Common myeloid progenitor, CD34-positive (primary cell): Measurements from ENCODE around the gene PSMG4.
A peak's percentile ranks its signal among the peaks of the same experiment; 100 is the strongest.

ENCODE experiments used
- CTCF ChIA-PET: fragments of 350-600 bp; sonication (Branson Sonifier 250); formaldehyde crosslinking; loops from one replicate; lab custom pipeline; 2021; ENCODE audit warnings: antibody characterized with exemption; lab: Charles Lee
- POLR2A ChIA-PET: fragments of 350-600 bp; sonication (Branson Sonifier 250); formaldehyde crosslinking; loops from one replicate; lab custom pipeline; 2021; ENCODE audit warnings: antibody characterized with exemption; lab: Charles Lee
- DNase-seq, 3 donors: peaks; one replicate each; pipeline versions ENCODE4 v3.0.0 to v3.0.0-alpha.2; 2013
- H3K27ac ChIP-seq, 2 experiments: 1 replicate in 1 of 2; 2 replicates in 1 of 2; pipeline ENCODE4 v1.7.0; 2013; ENCODE audit warnings: inconsistent platforms in 2 of 2, low read length in 2 of 2, mild to moderate bottlenecking in 2 of 2, low read depth in 1 of 2, moderate library complexity in 1 of 2; ENCODE audit not compliant: severe bottlenecking in 2 of 2, insufficient read depth in 1 of 2, poor library complexity in 1 of 2
- H3K27me3 ChIP-seq, 5 experiments: replicated peaks in 2 of 5; 1 replicate in 3 of 5; 2 replicates in 2 of 5; pipeline versions ENCODE4 v1.6.1 to v1.7.0; 2013; ENCODE audit warnings: low read length in 4 of 5, mild to moderate bottlenecking in 2 of 5, moderate library complexity in 2 of 5, inconsistent platforms in 1 of 5; ENCODE audit not compliant: insufficient read depth in 5 of 5, control insufficient read depth in 4 of 5
- H3K36me3 ChIP-seq, 4 experiments: 1 replicate in 2 of 4; 2 replicates in 2 of 4; pipeline versions ENCODE4 v1.6.1 to v1.7.0; 2013; ENCODE audit warnings: low read length in 3 of 4, control low read depth in 1 of 4, mild to moderate bottlenecking in 1 of 4; ENCODE audit not compliant: control insufficient read depth in 4 of 4, insufficient read depth in 4 of 4
- H3K4me1 ChIP-seq, 4 experiments: 1 replicate in 3 of 4; 2 replicates in 1 of 4; pipeline versions ENCODE4 v1.6.1 to v1.7.1; 2013; ENCODE audit warnings: low read length in 3 of 4, mild to moderate bottlenecking in 3 of 4, control low read depth in 1 of 4, inconsistent platforms in 1 of 4, moderate library complexity in 1 of 4; ENCODE audit not compliant: control insufficient read depth in 4 of 4, insufficient read depth in 4 of 4; ENCODE audit errors: control extremely low read depth in 1 of 4
- H3K4me3 ChIP-seq, 7 experiments: 1 replicate in 4 of 7; 2 replicates in 3 of 7; pipeline versions ENCODE4 v1.5.1 to v1.7.0; 2013; ENCODE audit warnings: mild to moderate bottlenecking in 7 of 7, low read length in 6 of 7, moderate library complexity in 6 of 7, inconsistent platforms in 2 of 7, low read depth in 2 of 7, control low read depth in 1 of 7; ENCODE audit not compliant: insufficient read depth in 4 of 7, control insufficient read depth in 1 of 7; ENCODE audit errors: extremely low read depth in 1 of 7
- H3K9me3 ChIP-seq, 5 experiments: 1 replicate in 4 of 5; 2 replicates in 1 of 5; pipeline versions ENCODE4 v1.6.1 to v1.7.1; 2013; ENCODE audit warnings: low read length in 4 of 5, mild to moderate bottlenecking in 2 of 5, inconsistent platforms in 1 of 5, low read depth in 1 of 5, moderate library complexity in 1 of 5; ENCODE audit not compliant: control insufficient read depth in 4 of 5, insufficient read depth in 2 of 5; ENCODE audit errors: control extremely low read depth in 1 of 5
- WGBS: methylation state at CpG from one replicate; pipeline ENCODE4 v1.1.5; 2013; ENCODE audit not compliant: insufficient coverage; 5-methylcytosine and 5-hydroxymethylcytosine counted together

Gene PSMG4

DNA sequence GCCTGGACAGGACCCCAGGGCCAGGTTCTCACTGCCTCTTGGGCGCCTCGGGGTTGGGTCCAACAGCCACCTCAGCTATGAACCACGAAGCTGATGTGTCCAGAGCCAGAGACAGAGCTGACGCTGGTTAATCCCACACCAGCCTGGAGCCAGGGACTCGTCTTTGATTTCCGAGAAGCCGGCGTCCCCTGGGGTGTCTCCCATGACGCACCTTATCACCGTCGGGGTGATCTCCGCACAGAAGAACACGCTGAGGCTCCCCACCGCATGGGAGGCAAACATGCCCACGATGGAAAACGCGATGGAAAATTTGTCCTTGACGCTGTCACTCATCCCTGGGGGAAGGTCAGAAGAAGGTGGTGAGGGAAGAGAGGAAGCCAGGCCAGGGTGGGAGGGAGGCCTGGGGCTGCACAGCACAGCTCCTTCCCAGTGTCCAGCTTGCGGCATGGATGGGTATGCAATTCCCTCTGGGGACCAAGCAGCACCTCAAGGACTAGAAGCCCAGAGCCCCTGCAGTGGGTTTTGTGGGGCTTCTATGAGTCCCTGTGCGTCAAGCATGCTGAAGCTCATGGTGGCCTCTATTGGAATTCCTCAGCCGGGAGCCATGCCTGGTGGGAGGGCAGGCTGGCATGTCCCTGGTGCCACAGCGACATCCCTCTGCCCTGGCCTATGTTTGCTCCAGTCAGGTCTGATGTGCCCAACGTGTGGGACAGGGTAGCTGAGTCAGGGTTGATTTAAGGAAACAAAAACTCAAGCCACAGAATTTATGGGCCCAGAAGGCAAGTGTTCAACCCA lies 25.1 kb downstream of the PSMG4 start:
- no peak for DNase-seq
- H3K27ac ChIP-seq: no peak overlapping the region
- peaks cover 0 to 9% (median 0%) of the 10 kb centered on the region in 4 experiments for H3K4me1 ChIP-seq
- H3K36me3 ChIP-seq: peaks cover 0 to 23% (median 1%) of the 10 kb centered on the region in 4 experiments
- ChIA-PET POLR2A (no interaction called here), CTCF (interaction anchor here (0.6 to 10.2 kb wide), 6 partner anchors 11 to 651 kb away, joined by 3 to 121 read pairs (median 3); no protein-coding TSS in a partner anchor)
- H3K27me3 ChIP-seq: no peaks in the 10 kb centered on the region
- no peaks in the 10 kb centered on the region for H3K9me3 ChIP-seq
- no peak overlapping the region for H3K4me3 ChIP-seq
- 96% methylated on average over 23 of the region's 23 CpGs for WGBS

GRCh38 chr6:3284436-3284876 lies 25.7 kb downstream of the PSMG4 start:
- Histone ChIP-seq H3K36me3 (peaks cover 0 to 23% (median 1%) of the 10 kb centered on the region in 4 experiments), H3K4me1 (peaks cover 0 to 9% (median 0%) of the 10 kb centered on the region in 4 experiments), H3K27ac (no peak overlapping the region), H3K27me3 (no peaks in the 10 kb centered on the region), H3K9me3 (no peaks in the 10 kb centered on the region), H3K4me3 (no peak overlapping the region)
- WGBS: 94% methylated on average over 15 of the region's 17 CpGs
- CTCF ChIA-PET: interaction anchor here (1.2 to 10.2 kb wide), 3 partner anchors 12 to 447 kb away, joined by 3 to 121 read pairs (median 3); no protein-coding TSS in a partner anchor
- POLR2A ChIA-PET: no interaction called here
- DNase-seq: peak in 1 of 3 donors; percentile 4

- DNase-seq: no peak
- Histone ChIP-seq H3K4me3 (no peak overlapping the region), H3K36me3 (peaks cover 0 to 19% (median 1%) of the 10 kb centered on the region in 4 experiments), H3K4me1 (peaks cover 0 to 9% (median 0%) of the 10 kb centered on the region in 4 experiments), H3K27me3 (no peaks in the 10 kb centered on the region), H3K27ac (no peak overlapping the region), H3K9me3 (no peaks in the 10 kb centered on the region)
- ChIA-PET POLR2A (no interaction called here), CTCF (interaction anchor here (1.4 to 10.2 kb wide), 3 partner anchors 11 to 446 kb away, joined by 3 to 121 read pairs (median 5); no protein-coding TSS in a partner anchor)
- WGBS: 97% methylated on average over 19 of the region's 19 CpGs
Measured at GRCh38 chr6:3285049-3285639, 26.4 kb downstream of the PSMG4 start.

DNA sequence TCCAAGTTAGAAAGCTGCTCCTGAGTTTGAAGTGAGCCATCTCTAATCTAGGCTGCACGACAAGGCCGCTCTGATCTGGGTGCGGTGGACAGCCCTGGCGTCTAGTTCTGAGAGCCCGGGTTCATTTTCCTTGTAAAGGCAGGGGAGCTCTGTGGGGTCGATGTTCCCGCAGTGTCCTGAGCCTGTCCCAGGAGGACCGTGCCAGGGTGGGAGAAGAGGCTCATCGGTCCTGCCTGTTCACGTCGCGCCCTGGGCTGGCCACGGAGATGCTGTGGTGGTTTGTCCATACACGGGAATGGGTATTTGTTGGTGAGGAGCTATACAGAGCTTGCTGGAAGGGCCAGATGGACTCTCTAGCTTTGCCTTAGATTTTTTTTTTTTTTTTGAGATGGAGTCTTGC lies 27.0 kb downstream of the PSMG4 start:
- ChIA-PET CTCF (interaction anchor here (0.8 to 1.8 kb wide), 3 partner anchors 10 to 447 kb away, joined by 3 to 5 read pairs (median 3); no protein-coding TSS in a partner anchor), POLR2A (no interaction called here)
- H3K27ac ChIP-seq: no peak overlapping the region
- H3K36me3 ChIP-seq: peaks cover 0 to 18% (median 1%) of the 10 kb centered on the region in 4 experiments
- H3K4me1 ChIP-seq: peaks cover 0 to 9% (median 0%) of the 10 kb centered on the region in 4 experiments
- no peaks in the 10 kb centered on the region for H3K9me3 ChIP-seq
- DNase-seq: no peak
- H3K4me3 ChIP-seq: no peak overlapping the region
- WGBS: 98% methylated on average over 14 of the region's 14 CpGs
- H3K27me3 ChIP-seq: no peaks in the 10 kb centered on the region

- Histone ChIP-seq H3K4me3 (no peak overlapping the region), H3K27me3 (no peaks in the 10 kb centered on the region), H3K4me1 (peaks cover 0 to 8% (median 0%) of the 10 kb centered on the region in 4 experiments), H3K27ac (no peak overlapping the region), H3K36me3 (peaks cover 0 to 14% (median 1%) of the 10 kb centered on the region in 4 experiments), H3K9me3 (no peaks in the 10 kb centered on the region)
- 98% methylated on average over 21 of the region's 24 CpGs for WGBS
- POLR2A ChIA-PET: no interaction called here
- CTCF ChIA-PET: interaction anchor here (1.0 to 1.8 kb wide), 2 partner anchors 9 to 446 kb away, joined by 3 to 5 read pairs; no protein-coding TSS in a partner anchor
- no peak for DNase-seq
Measured at GRCh38 chr6:3286641-3287171, 28.0 kb downstream of the PSMG4 start.

DNA sequence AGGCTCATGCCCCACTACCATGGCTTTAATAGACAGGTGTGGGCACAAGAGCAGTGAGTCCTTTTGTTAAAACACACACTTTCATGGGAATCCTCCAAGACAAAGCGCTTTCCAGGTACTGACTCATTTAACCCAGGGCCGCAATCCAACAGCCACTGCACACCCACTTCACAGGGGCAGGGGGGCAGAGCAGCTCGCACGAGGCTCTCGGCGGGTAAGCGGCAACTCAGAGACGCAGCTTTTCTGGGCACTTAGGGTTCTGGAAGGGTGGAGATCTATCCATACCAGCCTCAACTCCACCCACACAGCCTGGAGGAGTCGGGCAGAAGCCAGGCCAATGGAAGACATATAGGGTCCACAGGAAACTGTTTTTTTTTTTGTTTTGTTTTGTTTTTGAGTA lies 28.6 kb downstream of the PSMG4 start:
- POLR2A ChIA-PET: no interaction called here

More for the DNA sequence above, 28.6 kb downstream of the PSMG4 start:
- Histone ChIP-seq H3K9me3 (no peaks in the 10 kb centered on the region), H3K27ac (no peak overlapping the region), H3K36me3 (peaks cover 0 to 10% (median 1%) of the 10 kb centered on the region in 4 experiments), H3K4me3 (no peak overlapping the region), H3K27me3 (no peaks in the 10 kb centered on the region), H3K4me1 (peaks cover 0 to 3% (median 0%) of the 10 kb centered on the region in 4 experiments)
- CTCF ChIA-PET: no interaction called here
- no peak for DNase-seq
- WGBS: no CpG with 5 or more reads among the region's 9 CpGs
